Measurements from ENCODE around the gene COPE.

- TF ChIP-seq, protein P1, sequence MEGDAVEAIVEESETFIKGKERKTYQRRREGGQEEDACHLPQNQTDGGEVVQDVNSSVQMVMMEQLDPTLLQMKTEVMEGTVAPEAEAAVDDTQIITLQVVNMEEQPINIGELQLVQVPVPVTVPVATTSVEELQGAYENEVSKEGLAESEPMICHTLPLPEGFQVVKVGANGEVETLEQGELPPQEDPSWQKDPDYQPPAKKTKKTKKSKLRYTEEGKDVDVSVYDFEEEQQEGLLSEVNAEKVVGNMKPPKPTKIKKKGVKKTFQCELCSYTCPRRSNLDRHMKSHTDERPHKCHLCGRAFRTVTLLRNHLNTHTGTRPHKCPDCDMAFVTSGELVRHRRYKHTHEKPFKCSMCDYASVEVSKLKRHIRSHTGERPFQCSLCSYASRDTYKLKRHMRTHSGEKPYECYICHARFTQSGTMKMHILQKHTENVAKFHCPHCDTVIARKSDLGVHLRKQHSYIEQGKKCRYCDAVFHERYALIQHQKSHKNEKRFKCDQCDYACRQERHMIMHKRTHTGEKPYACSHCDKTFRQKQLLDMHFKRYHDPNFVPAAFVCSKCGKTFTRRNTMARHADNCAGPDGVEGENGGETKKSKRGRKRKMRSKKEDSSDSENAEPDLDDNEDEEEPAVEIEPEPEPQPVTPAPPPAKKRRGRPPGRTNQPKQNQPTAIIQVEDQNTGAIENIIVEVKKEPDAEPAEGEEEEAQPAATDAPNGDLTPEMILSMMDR (IDR thresholded peaks at IDR 0.05) = no peak
- TF ChIP-seq POLR2A (IDR thresholded peaks at IDR 0.05) = no peak
These were observed 22.6 kb upstream of the COPE start for GRCh38 chr19:18941628-18942354.

All from testis (tissue), 2 donors.